Neural cell (in vitro differentiated cells): ENCODE results near the gene CDKN1B. TPM values are rescaled to one million over a fixed set of nuclear protein-coding genes. Genes with fewer than 3 reads are reported as not detected.

Source experiments
- H2AFZ ChIP-seq: fragments of 200-600, 300-800 bp; sonication (generic), shearing (Covaris generic); 2 replicates; pipeline ENCODE4 v1.6.0; 2014; ENCODE audit warnings: low read depth, mild to moderate bottlenecking, antibody characterized with exemption, low read length, moderate library complexity
- H3F3A ChIP-seq: fragments of 200-600 bp; shearing (Covaris generic); 2 replicates; pipeline ENCODE4 v1.6.1; 2016; ENCODE audit warnings: mild to moderate bottlenecking, moderate library complexity, mixed read lengths, antibody characterized with exemption, low read length; ENCODE audit not compliant: insufficient read depth, poor library complexity, severe bottlenecking
- H3K27ac ChIP-seq: fragments of 200-600, 300-800 bp; sonication (generic), shearing (Covaris generic); 2 replicates; pipeline ENCODE4 v1.5.1; 2014; ENCODE audit warnings: mild to moderate bottlenecking, low read length, moderate library complexity
- H3K27me3 ChIP-seq: fragments of 300-800, 200-600 bp; sonication (generic), shearing (Covaris generic); 2 replicates; pipeline ENCODE4 v1.6.0; 2014; ENCODE audit warnings: mild to moderate bottlenecking, low read depth, low read length, moderate library complexity; ENCODE audit not compliant: insufficient read depth
- H3K36me3 ChIP-seq: fragments of 300-800, 200-600 bp; sonication (generic), shearing (Covaris generic); 2 replicates; pipeline ENCODE4 v1.5.1; 2014; ENCODE audit warnings: mild to moderate bottlenecking, antibody characterized with exemption, low read length, moderate library complexity; ENCODE audit not compliant: insufficient read depth
- H3K4me2 ChIP-seq: fragments of 300-800, 200-600 bp; sonication (generic), shearing (Covaris generic); 2 replicates; pipeline ENCODE4 v1.6.0; 2014; ENCODE audit warnings: mild to moderate bottlenecking, low read length
- H3K4me3 ChIP-seq: fragments of 300-800, 200-600 bp; sonication (generic), shearing (Covaris generic); 2 replicates; pipeline ENCODE4 v1.5.1; 2014; ENCODE audit warnings: mild to moderate bottlenecking, low read length, moderate library complexity
- H3K79me2 ChIP-seq: fragments of 200-600 bp; shearing (Covaris generic); replicated peaks from 2 replicates; pipeline ENCODE4 v1.6.0; 2014; ENCODE audit warnings: mild to moderate bottlenecking, low read length, moderate library complexity; ENCODE audit not compliant: insufficient read depth
- H3K9ac ChIP-seq: fragments of 300-800, 200-600 bp; sonication (generic), shearing (Covaris generic); 2 replicates; pipeline ENCODE4 v1.6.1; 2016; ENCODE audit warnings: mild to moderate bottlenecking, low read length, mixed read lengths
- H3K9me2 ChIP-seq: fragments of 200-600 bp; shearing (Covaris generic); 2 replicates; pipeline ENCODE4 v1.6.1; 2016; ENCODE audit warnings: mild to moderate bottlenecking, low read length, mixed read lengths; ENCODE audit not compliant: insufficient read depth
- H3K9me3 ChIP-seq: fragments of 200-600, 300-800 bp; sonication (generic), shearing (Covaris generic); 2 replicates; pipeline ENCODE4 v1.6.1; 2016; ENCODE audit warnings: mild to moderate bottlenecking, mixed run types, low read length, moderate library complexity, mixed read lengths
- H4K20me1 ChIP-seq: fragments of 200-600 bp; shearing (Covaris generic); 2 replicates; pipeline ENCODE4 v1.6.1; 2016; ENCODE audit warnings: mild to moderate bottlenecking, mixed run types; ENCODE audit not compliant: insufficient read depth
- EP300 ChIP-seq: fragments of 450-650 bp; conservative IDR thresholded peaks from 2 replicates; pipeline ENCODE4 v1.6.1; 2014; ENCODE audit warnings: antibody characterized with exemption, mild to moderate bottlenecking, moderate library complexity; ENCODE audit not compliant: poor library complexity, severe bottlenecking
- EZH2 ChIP-seq: fragments of 200-600, 300-800 bp; shearing (Covaris generic), sonication (generic); IDR thresholded peaks from 2 replicates; pipeline ENCODE4 v1.6.1; 2014; ENCODE audit warnings: antibody characterized with exemption, low read length, borderline replicate concordance, mild to moderate bottlenecking; ENCODE audit not compliant: insufficient read depth, poor library complexity, severe bottlenecking
- MXI1 ChIP-seq: fragments of 450-650 bp; conservative IDR thresholded peaks from 2 replicates; pipeline ENCODE4 v1.6.1; 2014; ENCODE audit warnings: antibody characterized with exemption, mild to moderate bottlenecking; ENCODE audit not compliant: poor library complexity, severe bottlenecking
- POLR2AphosphoS5 ChIP-seq: IDR thresholded peaks from 2 replicates; pipeline ENCODE4 v1.6.1; 2012
- RAD21 ChIP-seq: fragments of 450-650 bp; conservative IDR thresholded peaks from 2 replicates; pipeline ENCODE4 v1.6.1; 2014; ENCODE audit warnings: antibody characterized with exemption, mild to moderate bottlenecking, moderate library complexity
- SMC3 ChIP-seq: fragments of 450-650 bp; conservative IDR thresholded peaks from 2 replicates; pipeline ENCODE4 v1.6.1; 2014; ENCODE audit warnings: antibody characterized with exemption, mild to moderate bottlenecking, moderate library complexity; ENCODE audit not compliant: poor library complexity
- TAF1 ChIP-seq: IDR thresholded peaks from 2 replicates; pipeline ENCODE4 v1.6.1; 2012; ENCODE audit warnings: low read depth
- polyA plus RNA-seq: library from polyadenylated mRNA; depleted of rRNA; stranded (reverse); fragments of >200 nt; gene quantifications from 2 replicates; pipeline ENCODE4 v1.2.3, GENCODE V29; 2014
- TF ChIP-seq, protein P1 (sequence below): fragments of 450-650 bp; IDR thresholded peaks from 2 replicates; pipeline ENCODE4 v1.5.1; 2014; ENCODE audit warnings: antibody characterized with exemption, mild to moderate bottlenecking, moderate library complexity; ENCODE audit not compliant: poor library complexity, severe bottlenecking
- TF ChIP-seq, protein P2 (sequence below): IDR thresholded peaks from 2 replicates; pipeline ENCODE4 v1.6.1; 2012; ENCODE audit warnings: borderline replicate concordance

CDKN1B gene
- polyA plus RNA-seq, 1 donor from 2014 or later: 107 TPM

DNA sequence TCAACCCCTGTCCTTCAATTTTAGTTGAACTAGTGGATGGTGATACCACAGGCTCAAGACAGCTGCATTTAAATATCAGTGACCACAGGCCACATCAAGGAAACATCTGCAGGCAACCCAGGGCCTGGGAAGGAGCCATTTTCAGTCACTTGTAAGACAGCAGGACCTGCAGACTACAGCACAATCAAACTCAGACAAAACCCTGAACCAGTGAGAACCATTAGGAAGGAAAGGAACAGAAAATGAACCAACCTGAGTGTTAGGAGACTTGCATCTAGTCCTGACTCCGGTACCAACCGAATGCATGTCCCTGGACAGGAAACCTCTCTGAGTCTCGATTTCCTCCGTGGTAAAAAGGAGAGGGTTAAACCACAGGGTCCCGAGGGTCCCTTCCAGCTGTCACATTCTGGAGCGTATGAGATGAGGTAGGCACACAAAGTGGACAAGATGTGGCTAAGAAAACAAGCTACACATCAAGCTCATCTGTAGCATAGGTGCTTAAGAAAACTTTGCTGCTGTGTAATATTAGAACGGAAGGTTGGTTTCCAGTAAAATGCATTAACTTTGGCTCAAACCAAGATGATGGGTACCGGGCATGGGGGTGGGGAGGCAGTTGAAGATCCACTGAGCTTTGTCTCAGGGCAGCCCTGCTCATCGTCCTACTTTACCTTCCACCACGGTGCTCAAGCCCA is 1.6 kb upstream of the CDKN1B start:
- peaks cover 6% of the 10 kb centered on the region for H3K36me3 ChIP-seq
- H3K27me3 ChIP-seq: no peaks in the 10 kb centered on the region
- H2AFZ ChIP-seq: no peak overlapping the region
- TF ChIP-seq RAD21 (no peak), MXI1 (no peak), TAF1 (no peak), EP300 (no peak), EZH2 (no peak), POLR2AphosphoS5 (no peak), SMC3 (no peak)
- TF ChIP-seq, protein P1, sequence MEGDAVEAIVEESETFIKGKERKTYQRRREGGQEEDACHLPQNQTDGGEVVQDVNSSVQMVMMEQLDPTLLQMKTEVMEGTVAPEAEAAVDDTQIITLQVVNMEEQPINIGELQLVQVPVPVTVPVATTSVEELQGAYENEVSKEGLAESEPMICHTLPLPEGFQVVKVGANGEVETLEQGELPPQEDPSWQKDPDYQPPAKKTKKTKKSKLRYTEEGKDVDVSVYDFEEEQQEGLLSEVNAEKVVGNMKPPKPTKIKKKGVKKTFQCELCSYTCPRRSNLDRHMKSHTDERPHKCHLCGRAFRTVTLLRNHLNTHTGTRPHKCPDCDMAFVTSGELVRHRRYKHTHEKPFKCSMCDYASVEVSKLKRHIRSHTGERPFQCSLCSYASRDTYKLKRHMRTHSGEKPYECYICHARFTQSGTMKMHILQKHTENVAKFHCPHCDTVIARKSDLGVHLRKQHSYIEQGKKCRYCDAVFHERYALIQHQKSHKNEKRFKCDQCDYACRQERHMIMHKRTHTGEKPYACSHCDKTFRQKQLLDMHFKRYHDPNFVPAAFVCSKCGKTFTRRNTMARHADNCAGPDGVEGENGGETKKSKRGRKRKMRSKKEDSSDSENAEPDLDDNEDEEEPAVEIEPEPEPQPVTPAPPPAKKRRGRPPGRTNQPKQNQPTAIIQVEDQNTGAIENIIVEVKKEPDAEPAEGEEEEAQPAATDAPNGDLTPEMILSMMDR: no peak
- TF ChIP-seq, protein P2, sequence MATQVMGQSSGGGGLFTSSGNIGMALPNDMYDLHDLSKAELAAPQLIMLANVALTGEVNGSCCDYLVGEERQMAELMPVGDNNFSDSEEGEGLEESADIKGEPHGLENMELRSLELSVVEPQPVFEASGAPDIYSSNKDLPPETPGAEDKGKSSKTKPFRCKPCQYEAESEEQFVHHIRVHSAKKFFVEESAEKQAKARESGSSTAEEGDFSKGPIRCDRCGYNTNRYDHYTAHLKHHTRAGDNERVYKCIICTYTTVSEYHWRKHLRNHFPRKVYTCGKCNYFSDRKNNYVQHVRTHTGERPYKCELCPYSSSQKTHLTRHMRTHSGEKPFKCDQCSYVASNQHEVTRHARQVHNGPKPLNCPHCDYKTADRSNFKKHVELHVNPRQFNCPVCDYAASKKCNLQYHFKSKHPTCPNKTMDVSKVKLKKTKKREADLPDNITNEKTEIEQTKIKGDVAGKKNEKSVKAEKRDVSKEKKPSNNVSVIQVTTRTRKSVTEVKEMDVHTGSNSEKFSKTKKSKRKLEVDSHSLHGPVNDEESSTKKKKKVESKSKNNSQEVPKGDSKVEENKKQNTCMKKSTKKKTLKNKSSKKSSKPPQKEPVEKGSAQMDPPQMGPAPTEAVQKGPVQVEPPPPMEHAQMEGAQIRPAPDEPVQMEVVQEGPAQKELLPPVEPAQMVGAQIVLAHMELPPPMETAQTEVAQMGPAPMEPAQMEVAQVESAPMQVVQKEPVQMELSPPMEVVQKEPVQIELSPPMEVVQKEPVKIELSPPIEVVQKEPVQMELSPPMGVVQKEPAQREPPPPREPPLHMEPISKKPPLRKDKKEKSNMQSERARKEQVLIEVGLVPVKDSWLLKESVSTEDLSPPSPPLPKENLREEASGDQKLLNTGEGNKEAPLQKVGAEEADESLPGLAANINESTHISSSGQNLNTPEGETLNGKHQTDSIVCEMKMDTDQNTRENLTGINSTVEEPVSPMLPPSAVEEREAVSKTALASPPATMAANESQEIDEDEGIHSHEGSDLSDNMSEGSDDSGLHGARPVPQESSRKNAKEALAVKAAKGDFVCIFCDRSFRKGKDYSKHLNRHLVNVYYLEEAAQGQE: no peak
- H3F3A ChIP-seq: peaks cover 5% of the 10 kb centered on the region
- H3K4me2 ChIP-seq: no peak overlapping the region
- H3K4me3 ChIP-seq: no peak overlapping the region
- peaks cover 34% of the 10 kb centered on the region for H3K79me2 ChIP-seq
- H3K9me3 ChIP-seq: no peaks in the 10 kb centered on the region
- no peak overlapping the region for H3K9ac ChIP-seq
- no peak overlapping the region for H3K27ac ChIP-seq
- H4K20me1 ChIP-seq: peaks cover 18% of the 10 kb centered on the region
- no peaks in the 10 kb centered on the region for H3K9me2 ChIP-seq

DNA sequence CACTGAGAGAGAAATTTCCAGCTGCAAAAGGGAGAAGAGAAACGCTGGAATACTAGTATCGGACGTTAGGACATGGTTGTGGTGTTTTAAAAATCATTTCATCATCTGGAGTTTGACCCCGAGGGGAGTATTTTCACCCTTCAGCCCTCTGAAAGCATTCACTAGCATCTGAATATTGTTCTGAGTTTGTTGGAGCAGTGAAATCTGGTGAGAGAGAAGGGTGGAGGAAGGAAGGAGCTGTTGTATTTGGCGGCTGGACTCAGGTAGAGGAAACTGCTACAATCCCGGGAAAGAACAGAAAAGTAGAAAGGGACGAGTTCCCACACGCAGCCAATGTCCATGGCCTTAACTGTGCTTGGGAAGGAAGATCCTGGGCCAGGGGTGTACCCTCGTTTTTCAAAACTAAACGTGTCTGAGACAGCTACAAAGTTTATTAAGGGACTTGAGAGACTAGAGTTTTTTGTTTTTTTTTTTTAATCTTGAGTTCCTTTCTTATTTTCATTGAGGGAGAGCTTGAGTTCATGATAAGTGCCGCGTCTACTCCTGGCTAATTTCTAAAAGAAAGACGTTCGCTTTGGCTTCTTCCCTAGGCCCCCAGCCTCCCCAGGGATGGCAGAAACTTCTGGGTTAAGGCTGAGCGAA is 896 bp upstream of the CDKN1B start:
- peak overlapping the region; percentile 94 for H3K9ac ChIP-seq
- H3K4me2 ChIP-seq: peak overlapping the region; percentile 32
- H3F3A ChIP-seq: peaks cover 5% of the 10 kb centered on the region
- TF ChIP-seq TAF1 (no peak), EP300 (no peak), MXI1 (no peak), POLR2AphosphoS5 (no peak), SMC3 (no peak), EZH2 (no peak), RAD21 (no peak)
- TF ChIP-seq, protein P1: no peak
- TF ChIP-seq, protein P2: no peak
- H3K27ac ChIP-seq: no peak overlapping the region
- no peaks in the 10 kb centered on the region for H3K9me2 ChIP-seq
- H3K4me3 ChIP-seq: peak overlapping the region; percentile 85
- no peaks in the 10 kb centered on the region for H3K27me3 ChIP-seq
- H2AFZ ChIP-seq: no peak overlapping the region
- H4K20me1 ChIP-seq: peaks cover 18% of the 10 kb centered on the region
- H3K79me2 ChIP-seq: peaks cover 40% of the 10 kb centered on the region
- H3K9me3 ChIP-seq: no peaks in the 10 kb centered on the region
- H3K36me3 ChIP-seq: peaks cover 6% of the 10 kb centered on the region
